GM21576 (cell line): ENCODE measurements around the gene ANKRD11.
"Not testable (repeated sequence)": the region's sequence is repeated elsewhere in the genome, so short reads cannot be mapped to it uniquely, and the experiment has no call there.

Source experiments
- ATAC-seq: cut with Tn5 transposase; IDR thresholded peaks from one replicate; pipeline ENCODE4 v1.9.1; 2021; ENCODE audit warnings: mild to moderate bottlenecking, moderate library complexity; ENCODE audit not compliant: unreplicated experiment

Gene ANKRD11

DNA sequence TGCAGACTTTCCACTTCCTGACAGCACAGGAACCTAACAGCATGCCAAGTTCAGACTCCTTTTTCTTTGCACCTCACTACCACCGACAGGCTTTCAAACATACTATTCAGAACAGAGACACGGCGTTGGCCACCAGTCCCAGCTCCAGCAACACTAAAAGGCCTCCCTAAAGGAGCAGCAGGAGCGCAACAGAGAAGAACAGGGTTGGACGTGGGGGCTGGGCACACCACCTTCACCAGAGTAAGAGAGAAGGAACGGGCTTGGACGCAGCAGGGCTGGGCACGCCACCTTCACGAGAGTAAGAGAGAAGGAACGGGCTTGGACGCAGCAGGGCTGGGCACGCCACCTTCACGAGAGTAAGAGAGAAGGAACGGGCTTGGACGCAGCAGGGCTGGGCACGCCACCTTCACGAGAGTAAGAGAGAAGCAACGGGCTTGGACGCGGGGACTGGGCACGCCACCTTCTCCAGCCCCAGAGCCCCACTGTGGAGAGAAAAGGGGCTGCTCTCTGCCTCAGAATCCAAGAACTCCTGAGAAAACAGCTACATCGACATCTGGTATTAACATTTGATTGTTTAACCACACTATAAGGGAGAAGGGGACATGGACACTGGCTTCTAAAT lies 56.9 kb downstream of the ANKRD11 start:
- ATAC-seq: not testable (repeated sequence)

GRCh38 chr16:89431630-89432029 lies 58.7 kb downstream of the ANKRD11 start:
- no peak for ATAC-seq

- ATAC-seq: no peak
Measured at GRCh38 chr16:89431158-89431584, 59.2 kb downstream of the ANKRD11 start.

DNA sequence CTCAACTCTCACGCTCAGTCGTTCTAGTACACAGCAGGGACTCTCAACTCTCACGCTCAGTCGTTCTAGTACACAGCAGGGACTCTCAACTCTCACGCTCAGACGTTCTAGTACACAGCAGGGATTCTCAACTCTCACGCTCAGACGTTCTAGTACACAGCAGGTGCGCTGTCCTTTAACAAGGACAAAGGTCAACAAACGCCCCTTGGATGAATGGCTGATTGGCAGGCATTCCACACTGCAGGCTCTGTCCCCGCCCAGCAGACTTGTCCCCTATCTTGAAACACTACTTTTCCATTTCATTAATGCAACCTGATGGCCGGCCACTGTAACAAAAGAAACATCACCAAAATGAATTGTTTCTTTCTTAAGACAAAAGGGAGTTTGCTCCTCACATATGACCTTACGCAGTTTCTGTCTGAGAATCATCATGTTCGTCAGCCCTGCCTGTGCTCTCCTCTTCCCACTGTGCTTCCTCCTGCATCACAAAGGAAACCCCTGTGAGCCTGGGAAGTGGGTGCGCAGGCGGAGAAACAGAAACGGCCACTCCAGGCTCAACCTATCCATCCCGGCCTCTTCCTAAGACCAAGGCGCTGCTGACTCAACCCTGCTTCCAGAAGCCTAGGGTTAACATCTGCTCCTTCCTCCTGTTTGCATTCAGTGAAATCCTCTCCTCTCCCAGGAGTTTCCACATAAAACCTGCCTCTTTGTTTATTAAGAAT lies 59.8 kb downstream of the ANKRD11 start:
- ATAC-seq: no peak

DNA sequence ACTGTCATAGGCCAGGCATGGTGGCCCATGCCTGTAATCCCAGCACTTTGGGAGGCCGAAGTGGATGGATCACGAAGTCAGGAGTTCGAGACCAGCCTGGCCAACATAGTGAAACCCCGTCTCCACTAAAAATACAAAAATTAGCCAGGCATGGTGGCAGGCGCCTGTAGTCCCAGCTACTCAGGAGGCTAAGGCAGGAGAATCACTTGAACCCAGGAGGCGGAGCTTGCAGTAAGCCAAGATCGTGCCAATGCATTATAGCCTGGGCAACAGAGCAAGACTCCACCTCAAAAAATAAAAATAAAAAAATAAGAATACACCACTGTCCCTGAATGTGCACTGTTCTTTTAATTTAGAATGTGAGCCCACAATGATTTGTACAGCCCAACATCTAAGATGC lies 61.8 kb downstream of the ANKRD11 start:
- not testable (repeated sequence) for ATAC-seq

GRCh38 chr16:89426736-89427530 lies 63.4 kb downstream of the ANKRD11 start:
- no peak for ATAC-seq

DNA sequence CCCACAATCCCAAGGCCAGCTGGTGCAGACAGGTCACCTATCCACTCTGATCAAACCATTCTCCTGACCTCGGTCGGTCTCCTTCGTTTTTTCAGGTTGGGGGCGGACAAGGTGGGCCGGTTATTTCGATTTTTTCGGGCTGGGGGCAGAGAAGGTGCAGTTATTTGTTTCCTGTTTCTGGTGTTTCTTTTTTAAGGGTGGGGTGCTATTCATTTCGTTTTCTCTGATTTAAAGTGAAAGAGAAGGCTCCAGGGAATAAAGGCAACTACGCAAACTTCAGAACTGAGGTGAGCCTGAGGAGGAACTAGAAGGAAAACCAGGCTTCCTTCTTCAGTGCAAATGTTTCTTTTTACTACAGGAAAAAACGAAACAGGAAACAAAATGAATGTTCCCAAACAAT lies 64.8 kb downstream of the ANKRD11 start:
- ATAC-seq: no peak

DNA sequence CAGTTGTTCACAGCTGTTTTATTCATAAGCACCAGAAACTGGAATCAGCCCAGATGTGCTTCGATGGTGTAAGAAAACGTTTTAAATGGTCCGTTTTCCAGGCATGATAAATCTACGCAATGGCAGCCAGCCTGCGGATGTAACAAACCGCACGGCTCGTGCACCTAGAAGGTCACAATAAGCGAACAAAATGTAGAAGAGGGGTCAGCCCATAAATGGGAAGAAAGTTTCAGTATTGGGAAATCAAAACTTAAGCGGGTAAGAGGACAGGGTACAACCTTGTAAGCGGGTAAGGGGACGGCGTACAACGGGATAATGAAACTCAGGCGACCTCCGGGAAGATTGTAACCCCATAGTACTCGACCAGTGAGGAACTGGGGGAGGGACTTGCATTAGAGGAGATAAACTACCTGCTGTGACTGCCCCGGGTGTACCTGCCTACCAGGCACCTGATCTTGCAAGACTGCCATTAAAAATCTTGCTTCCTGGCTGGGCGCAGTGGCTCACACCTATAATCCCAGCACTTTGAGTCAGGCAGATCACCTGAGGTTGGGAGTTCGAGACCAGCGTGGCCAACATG lies 66.6 kb downstream of the ANKRD11 start:
- no peak for ATAC-seq

DNA sequence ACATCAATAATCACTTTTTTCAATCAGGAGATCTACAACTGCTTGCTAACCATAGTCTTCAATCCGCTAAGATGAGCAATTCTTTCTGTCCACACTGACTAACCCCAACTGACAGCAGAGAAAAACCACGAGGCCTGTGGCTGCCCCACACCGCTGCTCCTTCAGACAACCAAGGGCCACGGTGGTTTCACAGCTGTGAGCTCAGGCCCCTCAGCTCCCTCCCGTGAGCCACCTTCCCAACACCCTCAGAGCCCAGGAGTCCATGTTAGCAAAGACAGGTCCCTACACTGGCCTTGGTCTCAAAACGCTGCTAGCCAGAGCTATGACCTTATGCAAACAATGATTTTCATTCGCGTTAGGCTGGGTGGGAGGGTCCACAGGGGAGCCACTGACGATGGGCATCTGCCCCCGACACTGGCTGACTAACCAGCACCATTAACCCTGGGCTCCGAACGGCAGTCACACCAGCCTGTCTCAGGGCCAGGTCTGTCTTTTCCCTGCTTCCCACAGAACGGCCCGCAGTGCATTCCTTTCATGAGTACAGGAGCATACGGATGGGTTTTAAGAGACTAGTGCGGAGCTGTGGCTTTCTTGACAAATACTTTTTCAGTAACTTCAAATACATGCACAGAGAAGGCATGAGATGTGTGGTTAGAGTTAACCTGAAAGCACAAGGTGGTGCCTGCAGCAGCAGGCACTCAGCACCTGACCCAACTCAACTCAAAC lies 67.3 kb downstream of the ANKRD11 start:
- peak; percentile 63 for ATAC-seq

DNA sequence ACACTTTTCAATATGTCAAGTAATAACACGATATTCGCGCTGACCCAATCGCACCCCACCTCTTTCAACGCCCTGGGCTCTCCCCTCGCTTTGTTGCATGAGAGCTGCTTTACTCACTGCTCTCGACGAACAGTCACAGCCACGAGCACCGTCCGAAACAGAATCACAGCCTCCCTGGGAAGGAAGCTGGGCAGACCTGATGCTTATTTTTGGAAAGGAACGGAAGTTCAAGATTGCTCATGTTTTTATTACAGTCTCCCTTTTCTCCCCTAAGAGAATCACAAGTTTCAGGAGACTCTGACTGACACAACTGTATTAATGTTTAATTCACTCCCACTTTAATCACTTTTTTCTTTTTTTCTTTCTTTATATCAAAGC lies 67.8 kb downstream of the ANKRD11 start:
- peak; percentile 51 for ATAC-seq

DNA sequence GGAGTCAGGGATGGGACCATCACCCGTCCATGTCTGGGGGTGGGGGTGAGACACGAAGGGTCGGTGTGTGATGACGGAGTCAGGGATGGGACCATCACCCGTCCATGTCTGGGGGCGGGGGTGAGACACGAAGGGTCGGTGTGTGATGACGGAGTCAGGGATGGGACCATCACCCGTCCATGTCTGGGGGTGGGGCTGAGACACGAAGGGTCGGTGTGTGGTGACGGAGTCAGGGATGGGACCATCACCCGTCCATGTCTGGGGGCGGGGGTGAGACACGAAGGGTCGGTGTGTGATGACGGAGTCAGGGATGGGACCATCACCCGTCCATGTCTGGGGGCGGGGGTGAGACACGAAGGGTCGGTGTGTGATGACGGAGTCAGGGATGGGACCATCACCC lies 69.1 kb downstream of the ANKRD11 start:
- not testable (repeated sequence) for ATAC-seq

DNA sequence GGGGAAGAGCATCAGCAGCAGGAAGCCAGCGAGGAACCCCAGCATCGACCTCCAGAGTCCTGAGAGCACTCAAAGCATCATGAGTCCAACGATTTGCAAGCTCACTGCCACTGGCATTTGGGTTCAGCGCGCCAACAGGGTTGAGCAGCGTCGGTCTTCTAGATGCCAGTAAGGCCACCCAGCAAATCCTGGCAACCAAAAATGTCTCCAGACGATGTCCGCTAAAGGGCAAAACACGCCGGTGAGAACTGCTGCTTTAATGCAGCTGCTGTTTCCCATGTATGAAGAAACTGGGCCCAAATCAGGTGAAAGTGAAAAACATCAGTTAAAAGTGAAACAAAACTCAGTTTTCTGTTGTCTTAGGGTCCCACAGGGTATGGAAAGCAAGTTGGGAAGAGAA lies 70.2 kb downstream of the ANKRD11 start:
- no peak for ATAC-seq

DNA sequence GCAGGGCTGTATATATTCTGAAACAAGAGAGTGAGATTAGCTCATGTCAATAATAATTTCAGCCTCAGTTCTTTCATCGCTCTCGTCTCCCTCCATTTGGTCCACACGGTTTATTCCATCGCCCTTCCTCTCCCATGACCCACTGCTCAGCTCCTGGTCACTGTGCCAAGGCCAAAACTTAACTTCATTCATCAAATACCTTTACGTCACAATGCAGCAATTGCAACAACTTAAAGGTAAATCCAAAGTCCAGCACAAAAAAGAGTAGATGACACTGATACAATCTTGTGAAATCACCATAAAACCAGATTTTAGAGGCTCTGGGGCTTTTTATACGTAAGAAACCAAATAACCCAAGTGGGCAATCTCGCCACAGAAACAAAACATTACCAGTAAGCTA lies 72.0 kb downstream of the ANKRD11 start:
- ATAC-seq: no peak

GRCh38 chr16:89417352-89417751 lies 73.0 kb downstream of the ANKRD11 start:
- ATAC-seq: no peak

DNA sequence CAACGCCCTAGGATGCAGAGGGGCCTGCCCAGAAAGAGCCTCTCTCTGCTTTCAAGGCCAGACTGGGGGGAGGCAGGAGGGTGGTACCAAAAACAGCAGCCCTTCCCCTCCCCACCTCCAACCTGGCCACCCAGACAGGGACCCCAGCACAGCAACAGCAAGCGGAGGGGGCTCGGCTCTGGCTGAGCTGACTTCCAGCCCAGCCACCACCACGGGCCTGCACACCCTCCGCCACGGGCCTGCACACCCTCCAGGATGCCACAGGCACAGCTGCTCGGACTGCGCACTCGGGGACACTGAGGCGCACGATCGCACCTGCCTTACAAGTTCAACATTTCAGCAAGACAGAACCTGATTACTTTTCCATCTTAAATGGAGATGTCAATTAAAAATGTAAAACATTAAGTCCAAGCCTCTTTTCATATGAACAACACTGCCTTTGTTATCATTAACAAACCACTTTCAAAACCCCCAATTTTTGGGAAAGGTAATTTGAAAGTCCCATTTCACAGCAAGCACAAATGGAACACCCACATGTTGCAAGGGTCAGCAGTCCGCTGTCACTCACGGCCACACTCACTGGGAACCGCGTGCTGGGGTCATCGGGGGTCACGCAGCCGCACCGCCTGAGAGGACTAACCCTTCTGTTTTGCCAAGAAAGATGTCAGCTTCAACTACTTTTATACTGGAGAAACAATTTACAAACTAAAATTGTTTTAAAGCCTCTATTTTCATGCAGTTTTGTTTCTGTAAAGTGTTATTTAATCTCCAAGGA lies 76.4 kb downstream of the ANKRD11 start:
- ATAC-seq: no peak

GRCh38 chr16:89412811-89413210 lies 77.5 kb downstream of the ANKRD11 start:
- no peak for ATAC-seq

DNA sequence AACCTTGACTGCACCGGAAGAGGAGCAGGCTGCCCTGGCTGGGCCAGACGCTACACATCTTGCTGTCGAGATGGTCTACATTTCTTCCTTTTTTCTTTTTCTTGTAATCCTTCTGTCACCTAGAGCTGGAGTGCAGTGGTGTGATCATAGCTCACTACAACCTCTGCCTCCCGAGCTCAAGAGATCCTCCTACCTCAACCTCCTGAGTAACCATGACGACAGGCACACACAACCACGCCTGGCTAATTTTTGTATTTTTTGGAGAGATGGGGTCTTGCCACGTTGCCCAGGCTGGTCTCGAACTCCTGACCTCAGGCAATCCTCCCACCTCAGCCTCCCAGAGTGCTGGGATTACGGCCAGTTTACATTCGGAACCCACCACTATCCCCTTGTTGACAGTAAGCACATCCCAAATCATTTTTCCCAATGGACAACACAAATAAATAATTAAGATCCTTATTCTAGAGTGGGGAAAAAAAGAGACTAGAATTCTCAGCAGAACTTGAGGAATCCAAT lies 79.0 kb downstream of the ANKRD11 start:
- ATAC-seq: no peak

GRCh38 chr16:89410794-89411309 lies 79.5 kb downstream of the ANKRD11 start:
- no peak for ATAC-seq

DNA sequence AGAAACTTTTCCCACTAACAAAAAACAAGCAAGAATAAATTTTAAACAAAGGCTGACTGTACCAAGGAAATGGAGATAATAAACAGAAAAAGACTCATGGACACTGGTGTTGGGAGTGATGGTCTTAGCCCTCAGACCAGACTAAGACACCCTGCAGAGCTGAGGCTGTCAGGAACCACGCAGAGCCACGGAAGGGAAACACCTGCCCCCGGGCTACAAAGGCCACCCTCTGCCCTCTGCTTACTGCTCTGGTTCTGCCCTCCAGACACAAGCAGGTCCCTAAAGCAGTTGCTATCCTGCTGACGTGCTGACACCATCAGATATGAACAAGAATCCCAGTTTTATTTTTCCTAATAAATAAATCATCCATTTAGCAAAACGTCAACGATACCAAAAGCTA lies 80.0 kb downstream of the ANKRD11 start:
- no peak for ATAC-seq
